ENCODE measurements around the gene KIF21A. TPM values are rescaled to one million over a fixed set of nuclear protein-coding genes. Genes with fewer than 3 reads are reported as not detected.
A peak's percentile ranks its signal among the peaks of the same experiment; 100 is the strongest.

KIF21A gene
- total RNA-seq, 1 experiment from 2014 or later: 29.1 TPM

GRCh38 chr12:39441963-39442830 lies 723 bp downstream of the KIF21A start:
- no TSS peak for BruUV-seq (replicated peaks)
- no peak for TF ChIP-seq SRF (IDR thresholded peaks at IDR 0.05; ENCODE audit: low read depth)
- H3K4me1 ChIP-seq (ENCODE audit: control insufficient read depth in 1 of 2, insufficient read depth in 2 of 2, low read length in 2 of 2): peaks cover 13 to 27% of the 10 kb centered on the region in 2 experiments; a peak in 3 of 4 replicates
- ChIA-PET CTCF (no interaction called here), POLR2A (interaction anchor here (1.3 to 1.4 kb wide), 2 partner anchors 14 to 16 kb away, joined by 3 to 4 read pairs; no protein-coding TSS in a partner anchor), RAD21 (ENCODE audit: low non-redundant PET in 1 of 2, low total read pairs in 2 of 2, uncharacterized antibody in 2 of 2, unreplicated experiment in 2 of 2) (no interaction called here)
- peak overlapping the region; percentile 77 for H3K9ac ChIP-seq (ENCODE audit: low read length)
- H3K9me2 ChIP-seq (ENCODE audit: insufficient read depth): no peaks in the 10 kb centered on the region
- H3K79me2 ChIP-seq (ENCODE audit: insufficient read depth, low read length): peaks cover 51% of the 10 kb centered on the region
- H4K20me1 ChIP-seq (ENCODE audit: insufficient read depth): no peaks in the 10 kb centered on the region
- ATAC-seq: peak; percentile 16
- H3K9me3 ChIP-seq (ENCODE audit: control insufficient read depth in 1 of 2, insufficient read depth in 1 of 2, low read depth in 1 of 2, low read length in 2 of 2): no peaks in the 10 kb centered on the region
- H3K36me3 ChIP-seq (ENCODE audit: control insufficient read depth in 1 of 2, insufficient read depth in 2 of 2, low read length in 2 of 2): no peaks in the 10 kb centered on the region
- peak overlapping the region; percentile 91 for H3K27ac ChIP-seq (ENCODE audit: low read depth, low read length)
- peak overlapping the region; percentile 96 for H3K4me2 ChIP-seq (ENCODE audit: low read length)
- DNase-seq (ENCODE audit: low read depth, low spot score): no peak
- peak overlapping the region; percentile 47 for H2AFZ ChIP-seq (ENCODE audit: low read depth, low read length, poor library complexity, severe bottlenecking)
- peak overlapping the region; percentile 80 to 87 for H3K4me3 ChIP-seq (replicated peaks in 1 of 2; ENCODE audit: low read depth in 1 of 2, low read length in 2 of 2)
- intact Hi-C loops (cut with micrococcal nuclease): no loop called here
- no peaks in the 10 kb centered on the region for H3K27me3 ChIP-seq (ENCODE audit: insufficient read depth, low read length)

DNA sequence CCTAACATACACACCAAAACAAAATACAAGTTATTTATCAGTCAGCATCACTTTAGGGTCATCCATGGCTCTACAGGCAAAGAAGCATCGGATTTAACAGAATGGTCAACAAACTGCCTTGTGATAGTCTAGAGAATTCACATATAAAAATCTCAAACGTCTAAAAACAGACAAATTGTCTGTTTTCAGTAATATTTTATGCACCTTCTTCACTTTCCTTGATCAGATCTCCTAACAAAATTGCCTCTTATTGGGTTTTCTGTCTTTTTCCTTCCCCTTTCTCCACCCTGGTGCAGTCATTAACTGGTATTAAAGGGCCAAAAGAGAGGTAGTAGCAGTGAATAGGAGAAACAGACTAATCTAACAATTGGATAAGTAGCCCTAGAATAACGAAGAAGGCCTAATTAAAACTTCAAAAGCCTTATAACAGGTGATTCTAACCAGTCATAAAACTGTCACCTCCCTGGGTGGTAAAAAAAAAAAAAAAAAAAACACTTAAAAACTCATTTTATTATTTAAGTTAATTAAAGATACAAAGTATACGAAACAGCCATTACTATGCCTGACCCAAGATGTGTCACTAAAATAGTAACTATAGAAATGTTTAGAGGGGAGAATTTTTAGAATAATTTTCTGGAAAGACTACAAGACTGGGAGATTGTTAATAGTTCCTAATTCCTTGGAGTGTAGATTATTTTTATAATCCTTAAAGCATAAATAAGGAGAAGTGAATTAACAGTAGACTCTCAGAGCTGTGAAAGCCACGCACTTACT lies 1.5 kb downstream of the KIF21A start:
- ChIA-PET RAD21 (ENCODE audit: low non-redundant PET in 1 of 2, low total read pairs in 2 of 2, uncharacterized antibody in 2 of 2, unreplicated experiment in 2 of 2) (no interaction called here), CTCF (no interaction called here), POLR2A (interaction anchor here (1.4 kb wide), 1 partner anchor 15 kb away, joined by 4 read pairs; no protein-coding TSS in a partner anchor)
- H3K9me3 ChIP-seq (ENCODE audit: control insufficient read depth in 1 of 2, insufficient read depth in 1 of 2, low read depth in 1 of 2, low read length in 2 of 2): no peaks in the 10 kb centered on the region
- H3K9ac ChIP-seq (ENCODE audit: low read length): peak overlapping the region; percentile 77
- peaks cover 59% of the 10 kb centered on the region for H3K79me2 ChIP-seq (ENCODE audit: insufficient read depth, low read length)
- H3K27me3 ChIP-seq (ENCODE audit: insufficient read depth, low read length): no peaks in the 10 kb centered on the region
- TF ChIP-seq ZNF274 (IDR thresholded peaks at IDR 0.05; ENCODE audit: low read depth, low read length) (no peak), YY1 (IDR thresholded peaks at IDR 0.05; ENCODE audit: extremely low read depth, insufficient replicate concordance, low read depth, low read length) (no peak), FOSL1 (IDR thresholded peaks at IDR 0.05; ENCODE audit: low read depth) (no peak), JUND (IDR thresholded peaks at IDR 0.05) (no peak), ZFX (IDR thresholded peaks at IDR 0.05) (no peak), ELF1 (IDR thresholded peaks at IDR 0.05; ENCODE audit: borderline replicate concordance, low read depth) (no peak), POLR2AphosphoS5 (IDR thresholded peaks at IDR 0.05; ENCODE audit: low read depth, low read length) (no peak)
- DNase-seq (ENCODE audit: low read depth, low spot score): no peak
- intact Hi-C loops (cut with micrococcal nuclease): no loop called here
- H3K4me2 ChIP-seq (ENCODE audit: low read length): peak overlapping the region; percentile 96
- no peak overlapping the region for H3K27ac ChIP-seq (ENCODE audit: low read depth, low read length)
- no peaks in the 10 kb centered on the region for H3K36me3 ChIP-seq (ENCODE audit: control insufficient read depth in 1 of 2, insufficient read depth in 2 of 2, low read length in 2 of 2)
- no peak for ATAC-seq
- no peaks in the 10 kb centered on the region for H3K9me2 ChIP-seq (ENCODE audit: insufficient read depth)
- peak overlapping the region; percentile 80 to 87 for H3K4me3 ChIP-seq (replicated peaks in 1 of 2; ENCODE audit: low read depth in 1 of 2, low read length in 2 of 2)
- peaks cover 13 to 27% of the 10 kb centered on the region in 2 experiments; a peak in 3 of 4 replicates for H3K4me1 ChIP-seq (ENCODE audit: control insufficient read depth in 1 of 2, insufficient read depth in 2 of 2, low read length in 2 of 2)
- no peak overlapping the region for H2AFZ ChIP-seq (ENCODE audit: low read depth, low read length, poor library complexity, severe bottlenecking)
- TSS peak; percentile 50 for BruUV-seq (replicated peaks)
- no peaks in the 10 kb centered on the region for H4K20me1 ChIP-seq (ENCODE audit: insufficient read depth)

Data from HCT116 (cell line).